ENCODE data around the gene DPY19L2.
"Not testable (repeated sequence)": the region's sequence is repeated elsewhere in the genome, so short reads cannot be mapped to it uniquely, and the experiment has no call there.

The DPY19L2 gene

GRCh38 chr12:63538656-63539055 lies 129.6 kb downstream of the DPY19L2 start:
- H3K9me3 ChIP-seq (ENCODE audit: low read depth, low read length); H3K27ac ChIP-seq; H3K4me3 ChIP-seq; H3K9ac ChIP-seq (ENCODE audit: insufficient read length); DNase-seq (ENCODE audit: low read depth, low spot score); H3K36me3 ChIP-seq (ENCODE audit: insufficient read depth, low read length): not testable (repeated sequence)

GRCh38 chr12:63537838-63538237 lies 130.5 kb downstream of the DPY19L2 start:
- H3K36me3 ChIP-seq (ENCODE audit: insufficient read depth, low read length); H3K9me3 ChIP-seq (ENCODE audit: low read depth, low read length); H3K4me3 ChIP-seq; H3K27ac ChIP-seq; DNase-seq (ENCODE audit: low read depth, low spot score); H3K9ac ChIP-seq (ENCODE audit: insufficient read length): not testable (repeated sequence)

- not testable (repeated sequence) for H3K27ac ChIP-seq; H3K36me3 ChIP-seq (ENCODE audit: insufficient read depth, low read length); H3K4me3 ChIP-seq; DNase-seq (ENCODE audit: low read depth, low spot score); H3K9ac ChIP-seq (ENCODE audit: insufficient read length); H3K9me3 ChIP-seq (ENCODE audit: low read depth, low read length)
These were observed 138.7 kb downstream of the DPY19L2 start for GRCh38 chr12:63529641-63530040.

GRCh38 chr12:63525831-63526230 lies 142.5 kb downstream of the DPY19L2 start:
- TF ChIP-seq FOXP2 (optimal IDR thresholded peaks at IDR 0.05; ENCODE audit: control extremely low read depth, extremely low read length, insufficient read depth): no peak
- no peak for TF ChIP-seq EZH2 (IDR thresholded peaks at IDR 0.05)
- TF ChIP-seq POLR2AphosphoS5 (IDR thresholded peaks at IDR 0.05; ENCODE audit: borderline replicate concordance, low read depth, low read length): no peak
- Histone ChIP-seq H3K36me3 (ENCODE audit: insufficient read depth, low read length) (no peaks in the 10 kb centered on the region), H3K4me3 (no peak overlapping the region), H3K9ac (ENCODE audit: insufficient read length) (no peak overlapping the region), H3K9me3 (ENCODE audit: low read depth, low read length) (no peaks in the 10 kb centered on the region), H3K27ac (no peak overlapping the region)
- no peak for DNase-seq (ENCODE audit: low read depth, low spot score)

- Histone ChIP-seq H3K4me3 (no peak overlapping the region), H3K36me3 (ENCODE audit: insufficient read depth, low read length) (no peaks in the 10 kb centered on the region), H3K9me3 (ENCODE audit: low read depth, low read length) (no peaks in the 10 kb centered on the region), H3K9ac (ENCODE audit: insufficient read length) (no peak overlapping the region), H3K27ac (no peak overlapping the region)
- TF ChIP-seq EZH2 (IDR thresholded peaks at IDR 0.05) (no peak), POLR2AphosphoS5 (IDR thresholded peaks at IDR 0.05; ENCODE audit: borderline replicate concordance, low read depth, low read length) (no peak), FOXP2 (optimal IDR thresholded peaks at IDR 0.05; ENCODE audit: control extremely low read depth, extremely low read length, insufficient read depth) (no peak)
- no peak for DNase-seq (ENCODE audit: low read depth, low spot score)
These were observed 146.6 kb downstream of the DPY19L2 start for GRCh38 chr12:63521706-63522105.

All from SK-N-MC (cell line).